Liver (tissue), 9 donors: Measurements from ENCODE around the gene AOPEP. TPM values are rescaled to one million over a fixed set of nuclear protein-coding genes. Genes with fewer than 3 reads are reported as not detected.

ENCODE experiments used
- DNase-seq: peaks from one replicate; pipeline ENCODE4 v3.0.0-alpha.2; 2017; ENCODE audit warnings: low spot score
- H3K27ac ChIP-seq, 2 donors: one replicate each; pipeline ENCODE4 v1.7.0; 2013; ENCODE audit warnings: inconsistent platforms in 2 of 2, low read length in 2 of 2, control low read depth in 1 of 2, low read depth in 1 of 2, mild to moderate bottlenecking in 1 of 2
- H3K27me3 ChIP-seq, 4 donors: one replicate each; pipeline versions ENCODE4 v1.6.1 to v1.7.0; 2013; ENCODE audit warnings: low read length in 3 of 4, inconsistent platforms in 1 of 4, mild to moderate bottlenecking in 1 of 4, moderate library complexity in 1 of 4; ENCODE audit not compliant: control insufficient read depth in 4 of 4, insufficient read depth in 4 of 4
- H3K36me3 ChIP-seq, 4 donors: one replicate each; pipeline versions ENCODE4 v1.6.1 to v1.7.0; 2013; ENCODE audit warnings: low read length in 3 of 4, mild to moderate bottlenecking in 3 of 4, low read depth in 1 of 4, moderate library complexity in 1 of 4; ENCODE audit not compliant: control insufficient read depth in 4 of 4, insufficient read depth in 3 of 4
- H3K4me1 ChIP-seq, 4 donors: one replicate each; pipeline versions ENCODE4 v1.6.1 to v1.7.0; 2013; ENCODE audit warnings: low read length in 3 of 4, mild to moderate bottlenecking in 3 of 4, moderate library complexity in 1 of 4; ENCODE audit not compliant: control insufficient read depth in 4 of 4, insufficient read depth in 4 of 4
- H3K4me3 ChIP-seq, 3 donors: one replicate each; pipeline versions ENCODE4 v1.6.1 to v1.7.0; 2013; ENCODE audit warnings: low read length in 3 of 3, control low read depth in 1 of 3, low read depth in 1 of 3, mild to moderate bottlenecking in 1 of 3
- H3K9ac ChIP-seq, 2 donors: one replicate each; pipeline ENCODE4 v1.7.0; 2013; ENCODE audit warnings: low read length in 2 of 2, mild to moderate bottlenecking in 2 of 2, moderate library complexity in 2 of 2, control low read depth in 1 of 2, low read depth in 1 of 2
- H3K9me3 ChIP-seq, 4 donors: one replicate each; pipeline versions ENCODE4 v1.6.1 to v1.7.0; 2013; ENCODE audit warnings: low read length in 3 of 4; ENCODE audit not compliant: control insufficient read depth in 4 of 4
- EGR1 ChIP-seq, 2 donors: IDR thresholded peaks; 2 replicates each; pipeline ENCODE4 v1.6.1; 2016 to 2018; ENCODE audit warnings: antibody characterized with exemption in 2 of 2, low read depth in 2 of 2
- FOXA1 ChIP-seq: IDR thresholded peaks from 2 replicates; pipeline ENCODE4 v1.6.1; 2016; ENCODE audit warnings: antibody characterized with exemption
- FOXA2 ChIP-seq: IDR thresholded peaks from 2 replicates; pipeline ENCODE4 v1.6.1; 2016; ENCODE audit warnings: antibody characterized with exemption
- GABPA ChIP-seq, 2 donors: IDR thresholded peaks in 1 of 2; conservative IDR thresholded peaks in 1 of 2; 2 replicates each; pipeline ENCODE4 v1.6.1; 2016; ENCODE audit warnings: antibody characterized with exemption in 2 of 2, mild to moderate bottlenecking in 1 of 2, moderate library complexity in 1 of 2
- HNF4A ChIP-seq, 2 donors: conservative IDR thresholded peaks; 2 replicates each; pipeline ENCODE4 v1.6.1; 2016; ENCODE audit warnings: antibody characterized with exemption in 2 of 2, mild to moderate bottlenecking in 2 of 2
- HNF4G ChIP-seq: IDR thresholded peaks from 2 replicates; pipeline ENCODE4 v1.6.1; 2016; ENCODE audit warnings: antibody characterized with exemption
- JUND ChIP-seq, 2 donors: IDR thresholded peaks; 2 replicates each; pipeline ENCODE4 v1.6.1; 2016; ENCODE audit warnings: antibody characterized with exemption in 2 of 2
- NR2F2 ChIP-seq: IDR thresholded peaks from 2 replicates; pipeline ENCODE4 v1.6.1; 2016; ENCODE audit warnings: antibody characterized with exemption
- RAD21 ChIP-seq, 2 donors: IDR thresholded peaks; 2 replicates each; pipeline ENCODE4 v1.6.1; 2016; ENCODE audit warnings: antibody characterized with exemption in 2 of 2, mild to moderate bottlenecking in 2 of 2
- RXRA ChIP-seq, 2 donors: IDR thresholded peaks; 2 replicates each; pipeline ENCODE4 v1.6.1; 2017 to 2018; ENCODE audit warnings: antibody characterized with exemption in 2 of 2, mild to moderate bottlenecking in 1 of 2
- SP1 ChIP-seq: IDR thresholded peaks from 2 replicates; pipeline ENCODE4 v1.6.1; 2018; ENCODE audit warnings: antibody characterized with exemption, mild to moderate bottlenecking
- TAF1 ChIP-seq: conservative IDR thresholded peaks from 2 replicates; pipeline ENCODE4 v1.6.1; 2016; ENCODE audit warnings: antibody characterized with exemption, mild to moderate bottlenecking
- YY1 ChIP-seq: IDR thresholded peaks from 2 replicates; pipeline ENCODE4 v1.6.1; 2016; ENCODE audit warnings: antibody characterized with exemption, mild to moderate bottlenecking
- WGBS: extraction: QIAGEN DNeasy Blood & Tissue Kit; methylation state at CpG from one replicate; pipeline ENCODE4 v1.1.7; 2013; 5-methylcytosine and 5-hydroxymethylcytosine counted together
- polyA plus RNA-seq, 2 donors: library from polyadenylated mRNA; stranded (reverse) in 1 of 2; unstranded in 1 of 2; fragments of 200-250 nt in 1 of 2; fragments of >200 nt in 1 of 2; fragmentation: Nextera tagmentation in 1 of 2; extraction: Ambion mirVana in 1 of 2; gene quantifications; one replicate each; pipeline versions ENCODE4 v1.2.1 to v1.2.3, GENCODE V29; 2013 to 2015
- total RNA-seq, 2 donors: library from RNA; depleted of rRNA; stranded (reverse); fragments of >200 nt; gene quantifications; one replicate each; pipeline ENCODE4 v1.2.3, GENCODE V29; 2014
- TF ChIP-seq, protein P1 (sequence below): IDR thresholded peaks from 2 replicates; pipeline ENCODE4 v1.6.1; 2016; ENCODE audit warnings: antibody characterized with exemption, mild to moderate bottlenecking
- TF ChIP-seq, protein P2 (sequence below): IDR thresholded peaks from 2 replicates; pipeline ENCODE4 v1.6.1; 2016; ENCODE audit warnings: antibody characterized with exemption
- TF ChIP-seq, protein P3 (sequence below): IDR thresholded peaks from 2 replicates; pipeline ENCODE4 v1.6.1; 2016; ENCODE audit warnings: antibody characterized with exemption
- TF ChIP-seq, protein P4 (sequence below): IDR thresholded peaks from 2 replicates; pipeline ENCODE4 v1.6.1; 2016; ENCODE audit warnings: antibody characterized with exemption
- TF ChIP-seq, protein P5 (sequence below): fragments of 150-350 bp; IDR thresholded peaks from 2 replicates; pipeline ENCODE4 v1.5.1; 2017; ENCODE audit warnings: improper control_type of control experiment, low read depth, low read length; ENCODE audit not compliant: missing input control
- donor health status: healthy.
- donor health status: healthy.
- donor health status: healthy.
- donor health status: healthy.
- donor health status: healthy.

AOPEP gene
- total and polyA plus RNA-seq, 4 donors = 22.2 to 77.1 (median 34.8) TPM

DNA sequence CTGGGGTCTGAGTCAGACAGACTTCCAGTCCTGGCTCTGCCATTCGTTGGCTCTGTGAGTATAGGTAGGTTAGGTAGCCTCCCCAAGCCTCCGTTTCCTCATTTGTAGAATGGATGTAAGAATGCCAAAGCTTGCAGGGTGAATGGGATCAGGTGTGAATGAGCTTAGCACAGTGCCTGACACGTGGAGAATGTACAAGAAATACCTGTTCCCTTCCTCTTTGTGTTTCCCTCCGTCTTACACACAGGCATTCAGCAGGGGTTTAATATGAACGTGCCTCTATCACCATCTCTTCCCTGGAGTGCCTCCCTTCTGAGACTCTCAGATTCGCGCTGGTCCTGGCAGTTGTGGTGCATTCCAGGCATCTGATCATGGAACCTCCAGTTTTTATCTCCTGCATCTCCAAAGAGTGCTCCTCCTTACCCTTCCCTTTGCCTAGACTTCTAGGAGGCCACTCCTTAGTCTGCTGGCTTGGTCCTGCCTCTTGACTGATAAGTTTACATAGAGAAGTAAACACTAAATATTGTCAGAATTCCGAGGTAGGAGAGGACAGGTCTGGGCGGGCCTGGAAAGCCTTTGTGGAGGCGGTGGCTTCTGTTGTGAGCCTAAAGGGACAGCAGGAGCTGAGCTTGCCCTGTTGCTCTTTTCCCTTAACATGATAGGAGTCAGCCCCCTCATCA lies 199.4 kb downstream of the AOPEP start:
- H3K27me3 ChIP-seq = no peaks in the 10 kb centered on the region
- no peak overlapping the region for H3K9ac ChIP-seq
- no peaks in the 10 kb centered on the region for H3K36me3 ChIP-seq
- H3K27ac ChIP-seq = no peak overlapping the region
- DNase-seq = no peak
- H3K9me3 ChIP-seq = no peaks in the 10 kb centered on the region
- TF ChIP-seq, protein P1, sequence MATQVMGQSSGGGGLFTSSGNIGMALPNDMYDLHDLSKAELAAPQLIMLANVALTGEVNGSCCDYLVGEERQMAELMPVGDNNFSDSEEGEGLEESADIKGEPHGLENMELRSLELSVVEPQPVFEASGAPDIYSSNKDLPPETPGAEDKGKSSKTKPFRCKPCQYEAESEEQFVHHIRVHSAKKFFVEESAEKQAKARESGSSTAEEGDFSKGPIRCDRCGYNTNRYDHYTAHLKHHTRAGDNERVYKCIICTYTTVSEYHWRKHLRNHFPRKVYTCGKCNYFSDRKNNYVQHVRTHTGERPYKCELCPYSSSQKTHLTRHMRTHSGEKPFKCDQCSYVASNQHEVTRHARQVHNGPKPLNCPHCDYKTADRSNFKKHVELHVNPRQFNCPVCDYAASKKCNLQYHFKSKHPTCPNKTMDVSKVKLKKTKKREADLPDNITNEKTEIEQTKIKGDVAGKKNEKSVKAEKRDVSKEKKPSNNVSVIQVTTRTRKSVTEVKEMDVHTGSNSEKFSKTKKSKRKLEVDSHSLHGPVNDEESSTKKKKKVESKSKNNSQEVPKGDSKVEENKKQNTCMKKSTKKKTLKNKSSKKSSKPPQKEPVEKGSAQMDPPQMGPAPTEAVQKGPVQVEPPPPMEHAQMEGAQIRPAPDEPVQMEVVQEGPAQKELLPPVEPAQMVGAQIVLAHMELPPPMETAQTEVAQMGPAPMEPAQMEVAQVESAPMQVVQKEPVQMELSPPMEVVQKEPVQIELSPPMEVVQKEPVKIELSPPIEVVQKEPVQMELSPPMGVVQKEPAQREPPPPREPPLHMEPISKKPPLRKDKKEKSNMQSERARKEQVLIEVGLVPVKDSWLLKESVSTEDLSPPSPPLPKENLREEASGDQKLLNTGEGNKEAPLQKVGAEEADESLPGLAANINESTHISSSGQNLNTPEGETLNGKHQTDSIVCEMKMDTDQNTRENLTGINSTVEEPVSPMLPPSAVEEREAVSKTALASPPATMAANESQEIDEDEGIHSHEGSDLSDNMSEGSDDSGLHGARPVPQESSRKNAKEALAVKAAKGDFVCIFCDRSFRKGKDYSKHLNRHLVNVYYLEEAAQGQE = no peak
- TF ChIP-seq YY1 = no peak
- no peak for TF ChIP-seq FOXA1
- TF ChIP-seq HNF4A (conservative IDR thresholded peaks at IDR 0.05) = no peak
- TF ChIP-seq TAF1 = no peak
- TF ChIP-seq RXRA (IDR thresholded peaks at IDR 0.05) = no peak
- TF ChIP-seq FOXA2 = no peak
- no peak for TF ChIP-seq EGR1 (IDR thresholded peaks at IDR 0.05; ENCODE audit: low read depth in 2 of 2)
- no peak for TF ChIP-seq RAD21 (IDR thresholded peaks at IDR 0.05)
- TF ChIP-seq, protein P2, sequence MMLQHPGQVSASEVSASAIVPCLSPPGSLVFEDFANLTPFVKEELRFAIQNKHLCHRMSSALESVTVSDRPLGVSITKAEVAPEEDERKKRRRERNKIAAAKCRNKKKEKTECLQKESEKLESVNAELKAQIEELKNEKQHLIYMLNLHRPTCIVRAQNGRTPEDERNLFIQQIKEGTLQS = no peak
- TF ChIP-seq NR2F2 = no peak
- no peak for TF ChIP-seq JUND (IDR thresholded peaks at IDR 0.05)
- TF ChIP-seq SP1 = no peak
- TF ChIP-seq, protein P3, sequence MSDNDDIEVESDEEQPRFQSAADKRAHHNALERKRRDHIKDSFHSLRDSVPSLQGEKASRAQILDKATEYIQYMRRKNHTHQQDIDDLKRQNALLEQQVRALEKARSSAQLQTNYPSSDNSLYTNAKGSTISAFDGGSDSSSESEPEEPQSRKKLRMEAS = no peak
- no peak for TF ChIP-seq HNF4G
- TF ChIP-seq GABPA (IDR thresholded peaks at IDR 0.05 in 1 of 2, conservative IDR thresholded peaks at IDR 0.05 in 1 of 2) = no peak
- TF ChIP-seq, protein P4, sequence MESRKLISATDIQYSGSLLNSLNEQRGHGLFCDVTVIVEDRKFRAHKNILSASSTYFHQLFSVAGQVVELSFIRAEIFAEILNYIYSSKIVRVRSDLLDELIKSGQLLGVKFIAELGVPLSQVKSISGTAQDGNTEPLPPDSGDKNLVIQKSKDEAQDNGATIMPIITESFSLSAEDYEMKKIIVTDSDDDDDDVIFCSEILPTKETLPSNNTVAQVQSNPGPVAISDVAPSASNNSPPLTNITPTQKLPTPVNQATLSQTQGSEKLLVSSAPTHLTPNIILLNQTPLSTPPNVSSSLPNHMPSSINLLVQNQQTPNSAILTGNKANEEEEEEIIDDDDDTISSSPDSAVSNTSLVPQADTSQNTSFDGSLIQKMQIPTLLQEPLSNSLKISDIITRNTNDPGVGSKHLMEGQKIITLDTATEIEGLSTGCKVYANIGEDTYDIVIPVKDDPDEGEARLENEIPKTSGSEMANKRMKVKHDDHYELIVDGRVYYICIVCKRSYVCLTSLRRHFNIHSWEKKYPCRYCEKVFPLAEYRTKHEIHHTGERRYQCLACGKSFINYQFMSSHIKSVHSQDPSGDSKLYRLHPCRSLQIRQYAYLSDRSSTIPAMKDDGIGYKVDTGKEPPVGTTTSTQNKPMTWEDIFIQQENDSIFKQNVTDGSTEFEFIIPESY = no peak
- TF ChIP-seq, protein P5, sequence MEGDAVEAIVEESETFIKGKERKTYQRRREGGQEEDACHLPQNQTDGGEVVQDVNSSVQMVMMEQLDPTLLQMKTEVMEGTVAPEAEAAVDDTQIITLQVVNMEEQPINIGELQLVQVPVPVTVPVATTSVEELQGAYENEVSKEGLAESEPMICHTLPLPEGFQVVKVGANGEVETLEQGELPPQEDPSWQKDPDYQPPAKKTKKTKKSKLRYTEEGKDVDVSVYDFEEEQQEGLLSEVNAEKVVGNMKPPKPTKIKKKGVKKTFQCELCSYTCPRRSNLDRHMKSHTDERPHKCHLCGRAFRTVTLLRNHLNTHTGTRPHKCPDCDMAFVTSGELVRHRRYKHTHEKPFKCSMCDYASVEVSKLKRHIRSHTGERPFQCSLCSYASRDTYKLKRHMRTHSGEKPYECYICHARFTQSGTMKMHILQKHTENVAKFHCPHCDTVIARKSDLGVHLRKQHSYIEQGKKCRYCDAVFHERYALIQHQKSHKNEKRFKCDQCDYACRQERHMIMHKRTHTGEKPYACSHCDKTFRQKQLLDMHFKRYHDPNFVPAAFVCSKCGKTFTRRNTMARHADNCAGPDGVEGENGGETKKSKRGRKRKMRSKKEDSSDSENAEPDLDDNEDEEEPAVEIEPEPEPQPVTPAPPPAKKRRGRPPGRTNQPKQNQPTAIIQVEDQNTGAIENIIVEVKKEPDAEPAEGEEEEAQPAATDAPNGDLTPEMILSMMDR = no peak
- peaks cover 7 to 13% (median 11%) of the 10 kb centered on the region in 4 donors for H3K4me1 ChIP-seq
- 91% methylated on average over 10 of the region's 10 CpGs for WGBS
- no peak overlapping the region for H3K4me3 ChIP-seq
